Neuronal stem cell (in vitro differentiated cells): Measurements from ENCODE around the gene MYBL2.
A peak's percentile ranks its signal among the peaks of the same experiment; 100 is the strongest.

Experiments
- DNase-seq: peaks from one replicate; pipeline ENCODE4 v3.0.0-alpha.2; 2013; ENCODE audit warnings: low spot score
- H2AFZ ChIP-seq: one replicate; pipeline ENCODE4 v1.6.1; 2013; ENCODE audit warnings: mild to moderate bottlenecking, low read length, inconsistent platforms
- H2AK5ac ChIP-seq: 2 replicates; pipeline ENCODE4 v1.6.1; 2013; ENCODE audit warnings: low read depth, mild to moderate bottlenecking, inconsistent platforms, low read length, moderate library complexity, mixed read lengths
- H2BK120ac ChIP-seq: 2 replicates; pipeline ENCODE4 v1.6.1; 2013; ENCODE audit warnings: low read depth, mild to moderate bottlenecking, inconsistent platforms, low read length, moderate library complexity, mixed read lengths
- H2BK12ac ChIP-seq: one replicate; pipeline ENCODE4 v1.6.1; 2013; ENCODE audit warnings: low read length, inconsistent platforms
- H2BK15ac ChIP-seq: 2 replicates; pipeline ENCODE4 v1.6.1; 2013; ENCODE audit warnings: mild to moderate bottlenecking, low read length, inconsistent platforms, mixed read lengths
- H2BK5ac ChIP-seq: one replicate; pipeline ENCODE4 v1.6.1; 2013; ENCODE audit warnings: inconsistent platforms, mild to moderate bottlenecking, low read length, moderate library complexity
- H3K14ac ChIP-seq: one replicate; pipeline ENCODE4 v1.6.1; 2013; ENCODE audit warnings: low read length, inconsistent platforms
- H3K18ac ChIP-seq: 2 replicates; pipeline ENCODE4 v1.6.1; 2013; ENCODE audit warnings: low read length, inconsistent platforms
- H3K23ac ChIP-seq: 2 replicates; pipeline ENCODE4 v1.6.1; 2013; ENCODE audit warnings: low read depth, mild to moderate bottlenecking, mixed read lengths, low read length, inconsistent platforms; ENCODE audit not compliant: poor library complexity
- H3K27ac ChIP-seq: replicated peaks from 3 replicates; pipeline ENCODE4 v1.5.1; 2013; ENCODE audit warnings: low read length, inconsistent platforms
- H3K27me3 ChIP-seq, 3 experiments: 2 replicates each; pipeline ENCODE4 v1.6.1; 2013; ENCODE audit warnings: low read length in 3 of 3, mild to moderate bottlenecking in 2 of 3, inconsistent platforms in 1 of 3, low read depth in 1 of 3, mixed read lengths in 1 of 3, moderate library complexity in 1 of 3; ENCODE audit not compliant: control insufficient read depth in 3 of 3, insufficient read depth in 3 of 3
- H3K36me3 ChIP-seq, 2 donors: replicated peaks in 1 of 2; 2 replicates each; pipeline ENCODE4 v1.6.1; 2013; ENCODE audit warnings: low read length in 2 of 2; ENCODE audit not compliant: control insufficient read depth in 2 of 2, insufficient read depth in 2 of 2
- H3K4ac ChIP-seq: 2 replicates; pipeline ENCODE4 v1.6.1; 2013; ENCODE audit warnings: inconsistent platforms, mild to moderate bottlenecking, low read length, moderate library complexity
- H3K4me1 ChIP-seq, 2 donors: 1 replicate in 1 of 2; 2 replicates in 1 of 2; pipeline ENCODE4 v1.6.1; 2013; ENCODE audit warnings: low read length in 2 of 2, low read depth in 1 of 2; ENCODE audit not compliant: control insufficient read depth in 2 of 2, insufficient read depth in 1 of 2
- H3K4me2 ChIP-seq: one replicate; pipeline ENCODE4 v1.6.1; 2013; ENCODE audit warnings: mild to moderate bottlenecking, low read length, inconsistent platforms; ENCODE audit not compliant: insufficient read depth, poor library complexity, severe bottlenecking
- H3K4me3 ChIP-seq, 2 donors: 2 replicates each; pipeline ENCODE4 v1.5.1; 2013; ENCODE audit warnings: low read length in 2 of 2, mild to moderate bottlenecking in 2 of 2, inconsistent platforms in 1 of 2, moderate library complexity in 1 of 2
- H3K79me1 ChIP-seq: one replicate; pipeline ENCODE4 v1.6.1; 2013; ENCODE audit warnings: low read depth, mild to moderate bottlenecking, inconsistent platforms, low read length, moderate library complexity
- H3K9ac ChIP-seq: one replicate; pipeline ENCODE4 v1.6.1; 2013; ENCODE audit warnings: mild to moderate bottlenecking, low read depth, low read length, inconsistent platforms; ENCODE audit not compliant: poor library complexity
- H3K9me3 ChIP-seq, 2 donors: replicated peaks in 1 of 2; 2 replicates each; pipeline versions ENCODE3 to v1.6.1; 2013; ENCODE audit warnings: low read length in 2 of 2, mild to moderate bottlenecking in 2 of 2, inconsistent platforms in 1 of 2, low read depth in 1 of 2, mixed read lengths in 1 of 2, moderate library complexity in 1 of 2; ENCODE audit not compliant: control insufficient read depth in 2 of 2, insufficient read depth in 1 of 2
- H4K8ac ChIP-seq: one replicate; pipeline ENCODE4 v1.6.1; 2013; ENCODE audit warnings: low read depth, mild to moderate bottlenecking, inconsistent platforms, low read length, moderate library complexity
- H4K91ac ChIP-seq: one replicate; pipeline ENCODE4 v1.6.1; 2013; ENCODE audit warnings: low read length, low read depth, mild to moderate bottlenecking, inconsistent platforms; ENCODE audit not compliant: poor library complexity
- WGBS, 2 donors: extraction: QIAGEN DNeasy Blood & Tissue Kit; methylation state at CpG; one replicate each; pipeline ENCODE4 v1.1.7; 2013; ENCODE audit warnings: missing lambda C conversion rate in 2 of 2, mixed read lengths in 1 of 2; ENCODE audit not compliant: insufficient read length in 2 of 2, insufficient replicate concordance in 1 of 2; ENCODE audit errors: extremely low coverage in 2 of 2; 5-methylcytosine and 5-hydroxymethylcytosine counted together

MYBL2 gene

DNA sequence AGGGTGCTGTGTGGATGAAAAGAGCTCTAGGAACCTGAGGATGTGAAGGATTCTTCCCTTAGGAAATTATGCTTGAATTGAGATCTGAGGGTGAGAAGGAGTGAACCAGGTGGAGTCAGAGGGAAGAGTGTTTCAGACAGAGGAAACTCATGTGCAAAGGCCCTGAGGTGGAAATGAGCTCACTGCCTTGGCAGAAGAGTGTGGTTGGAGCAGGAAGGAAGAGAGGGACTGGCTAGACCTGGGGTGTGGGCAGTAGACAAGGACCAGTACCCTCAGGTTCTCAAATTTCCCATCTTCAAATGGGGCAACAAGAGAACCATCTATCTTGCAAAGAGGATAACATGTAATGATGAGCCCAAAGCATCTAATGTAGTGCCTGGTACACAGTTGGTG is 83.9 kb downstream of the MYBL2 start:
- H2AK5ac ChIP-seq, result no peak overlapping the region
- H3K27me3 ChIP-seq, result peaks cover 0 to 15% (median 0%) of the 10 kb centered on the region in 3 experiments
- H2BK12ac ChIP-seq, result no peak overlapping the region
- H4K91ac ChIP-seq, result no peak overlapping the region
- peaks cover 0 to 6% of the 10 kb centered on the region in 2 donors for H3K4me1 ChIP-seq
- H4K8ac ChIP-seq, result no peak overlapping the region
- H2BK5ac ChIP-seq, result no peak overlapping the region
- H3K27ac ChIP-seq, result no peak overlapping the region
- no peak overlapping the region for H3K4ac ChIP-seq
- H3K36me3 ChIP-seq, result no peaks in the 10 kb centered on the region
- no peak overlapping the region for H2AFZ ChIP-seq
- no peak overlapping the region for H3K14ac ChIP-seq
- H3K4me3 ChIP-seq, result no peak overlapping the region
- H3K23ac ChIP-seq, result no peak overlapping the region
- no peaks in the 10 kb centered on the region for H3K9me3 ChIP-seq
- H2BK120ac ChIP-seq, result no peak overlapping the region
- H2BK15ac ChIP-seq, result no peak overlapping the region
- no peak for DNase-seq
- H3K4me2 ChIP-seq, result no peak overlapping the region
- H3K79me1 ChIP-seq, result no peaks in the 10 kb centered on the region
- H3K18ac ChIP-seq, result no peak overlapping the region
- no peak overlapping the region for H3K9ac ChIP-seq

- peaks cover 0 to 6% of the 10 kb centered on the region in 2 donors for H3K4me1 ChIP-seq
- no peak overlapping the region for H2BK120ac ChIP-seq
- H3K4me3 ChIP-seq, result peak overlapping the region in 1 of 2 donors; percentile 25
- H2AK5ac ChIP-seq, result no peak overlapping the region
- no peak overlapping the region for H3K27ac ChIP-seq
- no peak overlapping the region for H3K4me2 ChIP-seq
- H3K9ac ChIP-seq, result no peak overlapping the region
- peaks cover 0 to 12% (median 0%) of the 10 kb centered on the region in 3 experiments for H3K27me3 ChIP-seq
- no peak overlapping the region for H3K18ac ChIP-seq
- H3K79me1 ChIP-seq, result no peaks in the 10 kb centered on the region
- DNase-seq, result no peak
- H3K14ac ChIP-seq, result no peak overlapping the region
- H3K4ac ChIP-seq, result no peak overlapping the region
- no peak overlapping the region for H4K91ac ChIP-seq
- no peak overlapping the region for H3K23ac ChIP-seq
- no peaks in the 10 kb centered on the region for H3K36me3 ChIP-seq
- no peak overlapping the region for H2BK5ac ChIP-seq
- no peaks in the 10 kb centered on the region for H3K9me3 ChIP-seq
- no peak overlapping the region for H2BK12ac ChIP-seq
- H2BK15ac ChIP-seq, result no peak overlapping the region
- H4K8ac ChIP-seq, result no peak overlapping the region
- no CpG with 5 or more reads among the region's 11 CpGs for WGBS, 2 donors
- H2AFZ ChIP-seq, result no peak overlapping the region
Observed at GRCh38 chr20:43751167-43752050, 84.5 kb downstream of the MYBL2 start.

DNA sequence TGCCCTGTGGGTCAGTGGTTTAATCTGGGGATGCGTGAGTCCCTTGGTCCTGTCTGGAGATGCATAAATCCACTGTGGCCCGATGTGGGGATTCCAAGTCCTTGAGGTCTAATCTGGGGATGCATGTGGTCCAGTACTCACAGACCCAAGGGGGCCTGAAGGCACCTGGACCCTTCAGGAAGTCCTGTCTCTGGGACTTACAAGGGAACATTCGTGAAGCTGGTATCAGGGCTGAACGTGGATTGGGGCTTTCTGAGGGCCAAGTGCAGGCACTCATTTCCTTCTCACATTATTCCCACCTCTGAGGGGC is 85.1 kb downstream of the MYBL2 start:
- H3K18ac ChIP-seq, result no peak overlapping the region
- H2BK120ac ChIP-seq, result no peak overlapping the region
- H2BK15ac ChIP-seq, result no peak overlapping the region
- no peak overlapping the region for H2AK5ac ChIP-seq
- H3K4me3 ChIP-seq, result no peak overlapping the region
- H3K9ac ChIP-seq, result no peak overlapping the region
- H3K4ac ChIP-seq, result no peak overlapping the region
- peaks cover 0 to 3% of the 10 kb centered on the region in 2 donors for H3K4me1 ChIP-seq
- no peaks in the 10 kb centered on the region for H3K79me1 ChIP-seq
- no peak overlapping the region for H3K27ac ChIP-seq
- H4K91ac ChIP-seq, result no peak overlapping the region
- no peak for DNase-seq
- H2AFZ ChIP-seq, result no peak overlapping the region
- H2BK12ac ChIP-seq, result no peak overlapping the region
- H4K8ac ChIP-seq, result no peak overlapping the region
- H2BK5ac ChIP-seq, result no peak overlapping the region
- H3K27me3 ChIP-seq, result peaks cover 0 to 6% (median 0%) of the 10 kb centered on the region in 3 experiments
- H3K4me2 ChIP-seq, result no peak overlapping the region
- WGBS, 2 donors, result no CpG with 5 or more reads among the region's 4 CpGs
- no peak overlapping the region for H3K23ac ChIP-seq
- H3K14ac ChIP-seq, result no peak overlapping the region
- H3K9me3 ChIP-seq, result no peaks in the 10 kb centered on the region
- H3K36me3 ChIP-seq, result no peaks in the 10 kb centered on the region

DNA sequence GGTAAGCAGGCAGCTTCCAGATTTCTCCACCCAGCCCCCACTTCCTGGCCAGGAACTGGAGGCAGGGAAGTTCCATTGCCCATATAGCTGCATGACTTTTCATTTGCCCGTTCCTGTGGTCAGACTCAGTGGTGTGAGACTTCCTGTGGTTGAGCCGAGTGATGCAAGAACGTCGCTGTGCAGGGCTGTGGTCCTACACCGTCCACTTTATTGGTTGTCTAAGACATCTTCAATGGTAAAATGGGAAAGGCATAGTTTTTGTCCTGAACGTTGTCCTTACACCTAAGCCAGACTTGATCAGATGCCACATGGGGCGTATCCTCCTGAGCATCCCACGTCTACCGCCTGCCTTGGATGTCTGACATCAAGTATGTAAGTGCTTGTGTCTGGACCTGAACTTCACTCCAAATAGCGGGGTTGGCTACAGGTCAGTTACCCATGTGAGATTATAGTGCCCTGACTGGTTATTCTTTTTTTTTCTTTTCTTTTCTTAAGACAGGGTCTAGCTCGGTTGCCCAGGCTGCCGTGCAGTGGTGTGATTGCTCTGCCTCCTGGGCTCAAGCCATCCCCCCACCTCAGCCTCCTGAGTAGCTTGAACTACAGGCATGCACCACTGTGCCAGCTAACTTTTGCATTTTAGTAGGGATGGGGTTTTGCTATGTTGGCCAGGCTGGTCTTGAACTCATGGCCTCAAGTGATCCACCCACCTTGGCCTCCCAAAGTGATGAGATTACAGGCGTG is 85.8 kb downstream of the MYBL2 start:
- DNase-seq, result no peak
- H4K91ac ChIP-seq, result no peak overlapping the region
- H3K14ac ChIP-seq, result no peak overlapping the region
- no peak overlapping the region for H4K8ac ChIP-seq
- no peak overlapping the region for H2AFZ ChIP-seq
- H3K79me1 ChIP-seq, result no peaks in the 10 kb centered on the region
- H2BK120ac ChIP-seq, result no peak overlapping the region
- H3K4me1 ChIP-seq, result peaks cover 0 to 3% of the 10 kb centered on the region in 2 donors
- H3K9me3 ChIP-seq, result no peaks in the 10 kb centered on the region
- H3K4me2 ChIP-seq, result no peak overlapping the region
- H2BK12ac ChIP-seq, result no peak overlapping the region
- H3K4ac ChIP-seq, result no peak overlapping the region
- WGBS, 2 donors, result no CpG with 5 or more reads among the region's 13 CpGs
- no peak overlapping the region for H3K18ac ChIP-seq
- no peak overlapping the region for H2BK15ac ChIP-seq
- peaks cover 0 to 3% (median 0%) of the 10 kb centered on the region in 3 experiments for H3K27me3 ChIP-seq
- H3K4me3 ChIP-seq, result no peak overlapping the region
- no peak overlapping the region for H2AK5ac ChIP-seq
- no peak overlapping the region for H3K9ac ChIP-seq
- no peak overlapping the region for H3K27ac ChIP-seq
- H2BK5ac ChIP-seq, result no peak overlapping the region
- no peaks in the 10 kb centered on the region for H3K36me3 ChIP-seq
- H3K23ac ChIP-seq, result no peak overlapping the region
